ENCODE measurements around the gene PHKB. TPM values are rescaled to one million over a fixed set of nuclear protein-coding genes. Genes with fewer than 3 reads are reported as not detected.

The PHKB gene
- total RNA-seq, 1 experiment from 2014 or later: 38.8 TPM

- Mint-ChIP-seq H3K9me3 (no peaks in the 10 kb centered on the region; a peak in 1 of 5 replicates), H3K36me3 (ENCODE audit: insufficient read depth in 1 of 3, low read depth in 3 of 3) (peaks cover 9 to 14% (median 12%) of the 10 kb centered on the region in 3 experiments; a peak in 6 of 7 replicates), H3K4me3 (no peak overlapping the region), H3K4me1 (peaks cover 0 to 2% of the 10 kb centered on the region in 2 experiments; a peak in 1 of 4 replicates), H3K27me3 (ENCODE audit: low read depth) (no peaks in the 10 kb centered on the region), H3K27ac (no peak overlapping the region)
- no peak overlapping the region for H3K4me2 ChIP-seq (ENCODE audit: insufficient read depth, insufficient read length, low read length)
- H2BK12ac ChIP-seq (ENCODE audit: insufficient read length, low read depth, low read length): no peak overlapping the region
- DNase-seq: no peak
- H3K4ac ChIP-seq (ENCODE audit: low read depth, low read length): no peak overlapping the region
- H3K9ac ChIP-seq (ENCODE audit: extremely low read depth, insufficient read length, low read length): no peak overlapping the region
- no CpG with 5 or more reads among the region's 3 CpGs for WGBS (ENCODE audit: extremely low coverage, insufficient read length, low lambda C conversion rate)
- no peak overlapping the region for H3K27ac ChIP-seq (ENCODE audit: insufficient read length, low read depth, low read length)
- no peak overlapping the region for H3K56ac ChIP-seq (ENCODE audit: insufficient read length, low read depth, low read length)
- H3K79me2 ChIP-seq (ENCODE audit: insufficient read depth, low read length): no peaks in the 10 kb centered on the region
- no peaks in the 10 kb centered on the region for H3K27me3 ChIP-seq (ENCODE audit: insufficient read depth, low read length)
- no peak overlapping the region for H2BK15ac ChIP-seq (ENCODE audit: low read depth, low read length)
- no peak overlapping the region for H2AFZ ChIP-seq (ENCODE audit: low read length)
- no peak overlapping the region for H3K18ac ChIP-seq (ENCODE audit: insufficient read length, low read depth, low read length)
- H2BK5ac ChIP-seq (ENCODE audit: insufficient read length, low read length): no peak overlapping the region
- H3K14ac ChIP-seq (ENCODE audit: insufficient read depth, low read length): no peak overlapping the region
- H2BK20ac ChIP-seq (ENCODE audit: low read depth, low read length, poor library complexity, severe bottlenecking): no peak overlapping the region
- no peaks in the 10 kb centered on the region for H3K79me1 ChIP-seq (ENCODE audit: insufficient read depth, low read depth, low read length, poor library complexity, severe bottlenecking)
- H3T11ph ChIP-seq (ENCODE audit: low read length): no peak overlapping the region
- no peak overlapping the region for H4K8ac ChIP-seq (replicated peaks; ENCODE audit: insufficient read length, low read depth, low read length)
- no peak overlapping the region for H2AK5ac ChIP-seq (ENCODE audit: insufficient read length, low read length)
- no peaks in the 10 kb centered on the region for H3K9me3 ChIP-seq (ENCODE audit: control insufficient read depth, low read depth, low read length)
- H3K23ac ChIP-seq (ENCODE audit: insufficient read length, low read depth, low read length): no peak overlapping the region
- H4K20me1 ChIP-seq (ENCODE audit: control insufficient read depth, insufficient read depth, insufficient read length): no peaks in the 10 kb centered on the region
- no peak overlapping the region for H2BK120ac ChIP-seq (ENCODE audit: low read depth, low read length, poor library complexity, severe bottlenecking)
- H4K5ac ChIP-seq (ENCODE audit: insufficient read length, low read depth, low read length): no peak overlapping the region
- no peaks in the 10 kb centered on the region for H3K4me1 ChIP-seq (ENCODE audit: insufficient read depth, low read length)
- no peak for TF ChIP-seq CTCF (conservative IDR thresholded peaks at IDR 0.05)
- no peaks in the 10 kb centered on the region for H3K23me2 ChIP-seq (ENCODE audit: insufficient read length, low read depth, low read length, poor library complexity, severe bottlenecking)
- no peak overlapping the region for H4K91ac ChIP-seq (ENCODE audit: insufficient read length, low read depth, low read length)
Measured at GRCh38 chr16:47657032-47657431, 195.9 kb downstream of the PHKB start.
